GM21360 (cell line): ENCODE data around the gene TMLHE.
"Not testable (repeated sequence)": the region's sequence is repeated elsewhere in the genome, so short reads cannot be mapped to it uniquely, and the experiment has no call there.

ENCODE experiments used
- ATAC-seq: cut with Tn5 transposase; IDR thresholded peaks from one replicate; pipeline ENCODE4 v1.9.1; 2021; ENCODE audit warnings: mild to moderate bottlenecking, moderate library complexity; ENCODE audit not compliant: unreplicated experiment

TMLHE gene

DNA sequence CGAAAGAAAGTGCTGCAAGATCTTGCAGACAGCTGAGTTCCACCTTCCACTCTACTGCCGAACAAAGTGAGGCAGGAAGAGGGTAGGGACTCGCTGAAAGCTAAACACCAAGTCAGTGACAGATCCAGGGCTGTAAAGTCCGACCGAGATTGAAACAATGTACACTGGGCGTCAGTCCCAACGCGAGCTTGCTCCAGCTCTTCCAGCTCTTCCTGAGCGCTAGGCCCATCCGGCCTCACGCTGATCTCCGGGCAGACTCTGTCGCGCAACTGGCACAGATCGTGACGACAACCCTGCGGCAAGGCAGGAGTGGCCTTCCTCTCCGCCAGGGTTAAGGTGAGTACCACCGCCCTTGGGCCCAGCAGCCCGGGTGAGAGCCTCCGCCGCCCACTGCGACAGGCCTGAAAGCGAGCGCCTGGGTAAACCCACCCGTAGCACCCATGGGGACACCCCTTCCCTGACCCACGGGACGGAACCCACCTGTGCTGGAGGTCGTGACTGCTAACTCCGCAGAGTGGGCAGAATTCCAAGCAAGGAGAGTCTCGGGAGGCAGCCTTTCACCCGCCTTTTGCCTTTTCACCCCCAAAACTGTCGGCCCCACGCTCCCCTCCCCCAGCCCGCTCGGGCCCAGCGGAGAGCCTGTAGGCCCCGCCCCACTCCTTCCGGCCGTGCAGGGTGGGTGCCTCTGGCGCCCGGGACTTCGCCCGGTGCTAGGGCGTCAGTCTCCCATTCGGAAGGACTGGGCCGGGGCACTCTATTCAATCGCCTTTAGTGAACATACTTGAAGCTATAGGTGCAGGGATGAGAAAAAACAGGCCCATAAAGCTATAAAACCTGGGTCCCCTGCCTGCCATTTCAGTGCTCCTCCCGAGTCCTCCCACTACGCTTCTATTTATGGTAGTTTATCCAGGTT is at the start of gene TMLHE, which contains the start of gene SPRY3:
Gene TMLHE (minus strand): TSS at position 641 of the 913 bp plus-strand sequence. CDS start 67,676 bp downstream, outside the sequence.
Gene SPRY3 (plus strand): TSS at position 275 of the 913 bp plus-strand sequence.
- peak; percentile 84 for ATAC-seq

GRCh38 chrX:155662282-155662681 is 49.5 kb upstream of the TMLHE start:
- ATAC-seq, result no peak

DNA sequence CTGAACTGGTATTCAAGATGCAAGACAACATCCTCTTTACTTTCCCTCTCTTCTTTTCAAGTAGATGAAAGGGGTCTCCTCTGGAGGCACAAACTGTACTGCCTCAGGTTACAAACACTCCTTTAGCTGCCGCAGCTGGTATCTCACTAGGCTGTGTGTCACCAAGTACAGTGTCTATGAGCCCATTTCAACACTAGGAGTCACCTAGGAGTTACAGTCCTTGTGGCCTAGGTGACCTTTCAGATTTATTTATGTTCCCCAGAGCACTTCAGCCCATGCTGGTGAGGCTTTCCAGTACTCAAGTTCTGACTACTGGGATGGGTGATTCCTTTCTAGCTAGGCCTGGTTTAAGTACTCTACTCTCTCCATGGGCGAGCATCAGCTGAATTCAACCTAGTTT is 32.4 kb upstream of the TMLHE start:
- no peak for ATAC-seq

DNA sequence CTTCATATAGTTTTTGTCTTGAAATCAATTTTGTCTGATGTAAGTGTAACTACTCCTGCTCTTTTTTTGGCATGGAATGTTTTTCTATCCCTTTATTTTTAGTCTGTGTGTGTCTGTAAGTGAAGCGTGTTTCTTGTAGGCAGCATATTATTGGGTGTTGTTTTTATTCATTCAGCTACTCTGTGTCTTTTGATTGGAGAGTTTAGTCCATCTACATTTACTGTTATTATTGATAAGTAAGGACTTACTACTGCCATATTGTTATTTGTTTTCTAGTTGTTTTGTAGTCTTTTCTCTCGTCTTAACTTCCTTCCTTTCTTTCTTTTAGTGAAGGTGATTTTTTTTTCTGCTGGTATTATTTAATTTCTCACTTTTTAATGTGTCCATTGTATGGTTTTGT is 30.5 kb upstream of the TMLHE start:
- no peak for ATAC-seq

GRCh38 chrX:155641371-155641770 is 28.6 kb upstream of the TMLHE start:
- not testable (repeated sequence) for ATAC-seq

DNA sequence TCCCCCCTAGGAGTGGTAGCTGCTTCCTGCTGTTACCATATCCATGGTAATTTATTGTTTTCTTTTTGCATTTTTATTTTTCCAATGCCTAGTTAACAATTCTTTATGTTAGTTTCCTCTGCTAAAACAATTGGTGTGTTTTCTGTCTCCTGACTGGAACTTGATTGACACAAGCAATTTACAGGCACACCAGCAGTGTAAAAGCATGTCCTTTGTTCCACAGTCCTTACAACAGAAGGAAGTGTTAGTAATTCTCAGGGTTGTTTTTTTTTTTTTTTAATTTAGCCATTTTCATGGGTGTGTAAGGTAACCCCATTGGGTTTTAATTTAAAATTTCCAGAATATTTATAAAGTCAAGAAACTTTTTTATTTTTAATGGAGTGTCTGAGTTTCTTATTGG is 25.0 kb upstream of the TMLHE start:
- no peak for ATAC-seq

GRCh38 chrX:155635019-155635418 is 22.3 kb upstream of the TMLHE start:
- not testable (repeated sequence) for ATAC-seq

- no peak for ATAC-seq
Observed at GRCh38 chrX:155632431-155633100, 19.8 kb upstream of the TMLHE start.

DNA sequence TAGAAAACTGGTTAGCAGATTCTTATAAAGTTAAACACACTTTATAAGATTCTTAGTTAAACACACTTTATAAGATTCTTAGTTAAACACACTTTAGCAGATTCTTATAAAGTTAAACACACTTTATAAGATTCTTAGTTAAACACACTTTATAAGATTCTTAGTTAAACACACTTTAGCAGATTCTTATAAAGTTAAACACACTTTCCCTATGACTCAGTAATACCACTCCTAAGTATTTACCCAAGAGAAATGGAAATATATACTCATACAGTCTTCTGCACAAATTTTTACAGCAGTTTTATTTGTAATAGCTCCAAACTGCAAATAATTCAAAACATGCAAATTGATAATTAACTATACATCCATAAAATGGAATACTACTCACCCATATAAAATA is 7.4 kb upstream of the TMLHE start:
- not testable (repeated sequence) for ATAC-seq

DNA sequence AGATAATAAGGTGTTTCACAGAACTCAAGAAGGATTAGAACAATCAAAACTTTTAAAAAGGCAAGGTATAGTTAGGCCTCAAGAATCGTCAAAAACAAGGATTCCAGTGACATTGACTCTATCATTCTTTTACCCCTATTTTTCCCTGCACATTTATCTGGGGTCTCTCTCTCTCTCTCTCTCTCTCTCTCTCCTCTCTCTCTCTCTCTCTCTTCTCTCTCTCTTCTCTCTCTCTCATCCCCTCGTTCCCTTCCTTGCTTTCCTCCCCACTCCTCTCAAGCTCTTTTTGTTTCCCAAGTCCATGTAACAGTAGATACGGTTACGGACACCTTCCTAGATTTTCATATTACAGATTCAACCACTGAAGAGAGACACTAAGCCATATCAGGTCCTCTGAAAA is 3.2 kb upstream of the TMLHE start:
- no peak for ATAC-seq

DNA sequence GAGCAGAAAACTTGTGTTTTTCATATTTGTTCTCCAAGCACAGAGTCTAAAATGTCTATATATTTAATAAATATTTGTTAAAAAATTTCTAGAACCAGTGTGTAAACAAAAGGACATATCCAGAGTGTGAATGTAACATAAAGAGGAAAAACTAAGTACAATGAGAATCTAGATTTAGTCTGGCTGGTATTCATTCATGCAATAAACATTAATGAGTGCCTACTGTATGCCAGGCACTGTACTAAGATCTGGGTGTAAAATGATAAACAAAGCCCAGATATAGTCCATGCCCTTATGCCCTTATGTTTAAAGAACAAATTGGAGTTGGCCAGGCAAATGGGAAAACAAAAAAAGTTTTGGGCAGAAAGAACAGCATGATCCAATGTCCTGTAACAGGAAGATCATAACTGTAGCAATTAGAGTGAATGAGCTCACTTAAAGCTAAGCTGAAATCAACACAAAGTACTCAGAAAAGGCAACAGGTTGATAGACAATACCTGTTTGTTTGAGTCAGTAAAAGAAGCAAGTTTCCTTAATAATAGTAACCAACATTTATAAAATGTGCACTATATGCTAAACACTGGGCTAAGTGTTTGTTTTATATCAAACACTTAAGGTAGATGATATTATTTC is 1.3 kb upstream of the TMLHE start:
- ATAC-seq, result no peak

DNA sequence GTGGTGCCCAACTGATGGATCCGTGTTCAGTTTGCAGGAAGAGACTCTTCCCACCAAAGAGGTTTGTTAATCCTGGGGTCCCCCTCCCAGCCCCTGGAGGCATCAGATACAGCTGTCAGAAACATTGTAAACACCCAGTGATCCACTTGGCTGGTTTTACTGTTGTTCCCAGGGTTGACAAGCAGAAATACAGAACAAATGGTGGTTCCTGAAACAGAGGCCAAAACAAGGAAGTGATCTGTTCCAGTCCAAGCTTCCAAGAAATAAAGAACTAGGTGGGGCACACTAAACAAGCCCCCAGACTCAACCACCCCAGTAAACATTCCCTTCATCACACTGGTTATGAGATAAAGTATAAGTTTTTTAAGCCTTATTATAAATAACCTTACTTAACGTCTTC is 1.4 kb downstream of the TMLHE start:
- ATAC-seq, result no peak

DNA sequence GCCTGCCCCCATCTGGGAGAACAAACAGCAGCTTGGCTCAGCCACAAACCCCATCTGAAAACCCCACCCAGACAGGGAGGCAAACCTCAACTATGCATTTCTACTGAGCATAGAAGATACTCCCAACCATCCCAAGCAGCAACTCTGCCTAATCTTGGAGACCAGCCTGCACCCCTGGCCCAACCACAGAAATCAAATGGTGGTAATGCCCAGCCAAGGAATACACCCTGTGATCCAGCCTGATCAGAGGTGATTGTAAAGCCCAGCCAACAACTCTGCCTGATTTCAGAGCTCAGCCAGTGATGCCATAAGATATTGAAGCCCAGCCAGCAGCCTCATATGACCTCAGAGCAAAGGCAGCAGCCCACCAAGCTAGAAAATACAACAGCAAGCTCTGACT is 19.8 kb downstream of the TMLHE start:
- no peak for ATAC-seq

DNA sequence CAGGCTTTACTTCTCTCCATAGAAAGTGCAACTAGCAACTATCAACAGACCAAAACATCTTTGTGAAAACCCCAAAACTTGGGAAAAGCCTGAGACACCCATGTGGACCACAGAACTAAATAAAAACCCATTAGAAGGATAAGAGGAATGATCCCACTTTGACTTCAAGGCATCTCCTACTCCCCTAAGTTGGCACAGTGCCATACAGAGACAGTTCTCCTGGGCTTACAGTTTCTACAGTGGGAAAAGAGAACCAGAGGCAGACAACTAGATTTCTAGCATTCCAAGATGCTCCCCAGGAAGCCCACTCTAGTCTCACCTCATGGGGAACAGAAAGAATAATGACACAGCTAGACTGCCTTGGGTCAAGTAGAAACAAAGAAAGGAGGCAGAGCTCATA is 20.4 kb downstream of the TMLHE start:
- no peak for ATAC-seq

GRCh38 chrX:155577682-155578081 is 35.1 kb downstream of the TMLHE start:
- no peak for ATAC-seq

- ATAC-seq, result no peak
Observed at GRCh38 chrX:155563099-155563498, 49.7 kb downstream of the TMLHE start.

GRCh38 chrX:155544881-155545280 is 67.9 kb downstream of the TMLHE start:
- ATAC-seq, result no peak

DNA sequence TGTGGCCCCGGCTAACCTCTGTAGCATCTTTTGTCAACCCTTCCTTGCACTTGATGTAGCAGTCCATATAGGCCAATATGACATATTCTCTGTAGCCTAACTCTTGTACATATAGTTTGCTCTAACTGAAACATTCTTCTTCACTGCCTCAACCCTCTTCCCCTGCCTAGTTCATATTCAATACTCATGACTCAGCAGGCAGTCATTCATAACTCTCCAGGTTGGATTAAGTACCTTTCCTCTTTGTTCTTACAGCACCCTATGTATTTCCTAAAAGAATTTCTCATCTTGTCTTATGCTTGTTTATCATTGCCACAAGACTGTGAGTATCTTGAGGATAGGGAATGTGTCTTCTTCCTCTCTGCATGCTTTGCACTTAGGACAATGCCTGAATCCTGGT is 76.9 kb downstream of the TMLHE start:
- ATAC-seq, result no peak

DNA sequence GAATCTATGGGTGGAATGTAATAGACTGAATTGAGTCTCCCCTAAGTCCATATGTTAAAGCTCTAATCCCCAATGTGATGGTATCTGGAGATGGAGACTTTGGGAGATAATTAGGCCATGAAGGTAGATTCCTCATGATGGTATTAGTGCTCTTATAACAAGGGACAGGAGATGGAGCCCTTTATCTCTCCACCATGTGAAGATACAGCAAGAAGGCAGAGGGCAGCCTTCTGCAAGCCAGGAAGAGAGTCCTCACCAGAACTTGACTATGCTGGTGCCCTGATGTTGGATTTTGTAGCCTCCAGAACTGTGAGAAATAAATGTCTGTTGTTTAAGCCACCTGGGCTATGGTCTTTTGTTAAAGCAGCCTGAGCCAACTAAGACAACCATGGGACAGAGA is 78.0 kb downstream of the TMLHE start:
- ATAC-seq, result no peak

DNA sequence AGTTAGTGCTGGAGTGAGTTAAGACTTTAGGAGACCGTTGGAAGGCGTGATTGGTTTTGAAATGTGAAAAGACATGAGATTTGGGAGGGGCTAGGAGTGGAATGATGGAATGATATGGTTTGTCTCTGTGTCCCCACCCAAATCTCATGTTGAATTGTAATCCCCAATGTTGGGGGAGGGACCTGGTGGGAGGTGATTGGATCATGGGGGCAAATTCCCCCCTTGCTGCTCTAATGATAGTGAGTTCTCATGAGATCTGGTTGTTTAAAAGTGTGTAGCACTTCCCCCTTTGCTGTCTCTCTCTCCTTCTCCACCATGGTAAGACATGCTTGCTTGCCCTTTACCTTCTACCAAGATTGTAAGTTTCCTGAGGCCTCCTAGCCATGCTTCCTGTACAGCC is 85.7 kb downstream of the TMLHE start:
- ATAC-seq, result not testable (repeated sequence)

GRCh38 chrX:155514225-155514624 is 98.5 kb downstream of the TMLHE start:
- no peak for ATAC-seq

- no peak for ATAC-seq
Observed at GRCh38 chrX:155505296-155505695, 107.5 kb downstream of the TMLHE start.
